Activated CD8-positive, alpha-beta memory T cell treated with anti-CD3 and anti-CD28 coated beads, Interleukin-2, amount 50 U/mL, for 24 hours (primary cell): Measurements from ENCODE around the gene BRD9.
"Not testable (repeated sequence)": the region's sequence is repeated elsewhere in the genome, so short reads cannot be mapped to it uniquely, and the experiment has no call there.

Experiments used
- DNase-seq: peaks from one replicate; pipeline ENCODE4 v3.0.0-alpha.2; 2020; ENCODE audit errors: extremely low read depth

BRD9 gene

GRCh38 chr5:892394-893136 is at the start of gene BRD9, which contains the start of gene TRIP13:
BRD9 (minus strand) TSS chr5:892801; CDS start chr5:892657, 144 bp downstream.
TRIP13 (plus strand) TSS chr5:892884; CDS start chr5:892999, 115 bp downstream.
- peak; percentile 53 for DNase-seq

- DNase-seq: not testable (repeated sequence)
Measured at GRCh38 chr5:940741-941140, 48.1 kb upstream of the BRD9 start.

DNA sequence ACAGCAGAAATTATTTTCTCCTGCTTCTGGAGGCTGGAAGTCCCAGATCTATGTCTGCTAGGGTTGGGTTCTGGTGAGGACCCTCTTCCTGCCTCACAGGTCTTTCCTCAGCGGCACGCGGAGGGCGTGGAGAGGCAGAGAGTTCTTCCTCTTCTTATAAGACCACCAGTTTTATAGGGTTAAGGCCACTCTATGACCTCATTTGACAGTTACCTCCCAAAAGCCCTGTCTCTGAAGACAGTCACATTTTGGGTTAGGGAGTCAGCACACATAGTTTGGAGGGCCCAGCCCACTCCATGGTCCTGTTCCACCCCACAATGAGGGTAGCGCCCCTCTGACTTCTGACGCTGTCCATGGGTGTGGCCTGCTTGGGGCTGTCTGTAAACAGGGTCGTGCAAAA is 46.8 kb upstream of the BRD9 start:
- DNase-seq: no peak

GRCh38 chr5:937151-937924 is 44.7 kb upstream of the BRD9 start:
- DNase-seq: no peak

DNA sequence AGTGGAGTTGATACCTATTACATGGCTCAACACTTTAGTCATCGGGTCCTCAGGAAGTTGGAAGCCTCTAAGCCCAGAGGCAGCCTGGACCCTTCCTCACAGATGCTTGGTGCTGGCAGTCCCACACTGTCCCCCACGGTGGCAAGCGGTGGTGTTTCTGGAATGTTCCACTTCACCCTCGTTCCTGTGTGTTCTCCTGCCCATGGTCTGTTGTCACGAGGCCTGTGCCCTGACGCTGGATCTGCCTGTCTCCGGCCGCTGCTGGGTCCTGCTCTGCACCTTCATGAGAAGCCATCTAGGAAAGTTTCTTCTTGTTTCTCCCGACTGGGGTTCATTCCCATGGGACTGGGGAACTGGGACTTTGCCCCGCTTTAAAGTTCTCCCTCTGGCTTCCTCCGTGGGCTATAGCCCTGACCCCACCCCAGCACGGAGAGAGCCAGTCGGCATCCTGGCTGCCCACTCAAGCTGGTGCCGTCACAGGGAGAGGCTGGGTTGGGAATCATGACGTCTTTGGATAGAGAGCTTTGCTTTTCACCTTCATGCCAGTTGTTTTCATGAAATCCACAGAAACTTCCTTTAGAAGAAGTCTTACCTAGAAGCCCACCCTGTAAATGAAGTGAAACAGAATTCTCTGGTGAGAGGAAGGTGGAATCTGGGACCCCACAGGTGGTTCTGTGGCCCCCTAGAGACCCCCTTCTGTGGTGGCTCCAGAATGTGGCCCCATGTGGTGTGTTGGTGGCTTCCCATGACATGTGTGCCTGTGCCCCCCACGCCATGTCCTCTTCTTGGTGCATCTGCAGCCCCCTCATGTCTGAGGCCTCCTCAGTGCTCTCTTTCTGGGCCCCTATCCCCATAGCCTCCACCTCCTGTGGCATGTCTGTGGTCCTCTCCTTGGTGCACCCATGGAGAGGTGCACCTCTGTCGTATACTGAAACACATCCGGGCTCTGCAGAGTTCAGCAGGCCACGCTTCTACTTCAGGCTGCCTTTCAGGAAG is 43.8 kb upstream of the BRD9 start:
- DNase-seq: no peak

GRCh38 chr5:935510-936084 is 43.0 kb upstream of the BRD9 start:
- no peak for DNase-seq

- DNase-seq: not testable (repeated sequence)
Measured at GRCh38 chr5:934381-934967, 41.9 kb upstream of the BRD9 start.

DNA sequence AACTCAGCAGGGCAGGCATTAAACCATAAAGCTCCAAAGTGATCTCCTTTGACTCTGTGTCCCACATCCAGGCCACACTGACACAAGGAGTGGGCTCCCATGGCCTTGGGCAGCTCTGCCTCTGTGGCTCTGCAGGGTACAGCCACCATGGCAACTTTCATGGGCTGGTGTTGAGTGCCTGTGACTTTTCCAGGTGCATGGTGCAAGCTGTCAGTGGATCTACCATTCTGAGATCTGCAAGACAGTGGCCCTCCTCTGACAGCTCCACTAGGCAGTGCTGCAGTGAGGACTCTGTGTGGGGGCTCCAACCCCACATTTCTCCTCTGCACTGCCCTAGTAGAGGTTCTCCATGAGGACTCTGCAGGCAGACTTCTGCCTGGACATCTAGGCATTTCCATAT is 41.4 kb upstream of the BRD9 start:
- not testable (repeated sequence) for DNase-seq

- no peak for DNase-seq
Measured at GRCh38 chr5:933251-933861, 40.8 kb upstream of the BRD9 start.

- no peak for DNase-seq
Measured at GRCh38 chr5:932628-933250, 40.1 kb upstream of the BRD9 start.

GRCh38 chr5:932151-932627 is 39.6 kb upstream of the BRD9 start:
- no peak for DNase-seq

GRCh38 chr5:931570-932145 is 39.1 kb upstream of the BRD9 start:
- no peak for DNase-seq

- no peak for DNase-seq
Measured at GRCh38 chr5:930866-931265, 38.3 kb upstream of the BRD9 start.

DNA sequence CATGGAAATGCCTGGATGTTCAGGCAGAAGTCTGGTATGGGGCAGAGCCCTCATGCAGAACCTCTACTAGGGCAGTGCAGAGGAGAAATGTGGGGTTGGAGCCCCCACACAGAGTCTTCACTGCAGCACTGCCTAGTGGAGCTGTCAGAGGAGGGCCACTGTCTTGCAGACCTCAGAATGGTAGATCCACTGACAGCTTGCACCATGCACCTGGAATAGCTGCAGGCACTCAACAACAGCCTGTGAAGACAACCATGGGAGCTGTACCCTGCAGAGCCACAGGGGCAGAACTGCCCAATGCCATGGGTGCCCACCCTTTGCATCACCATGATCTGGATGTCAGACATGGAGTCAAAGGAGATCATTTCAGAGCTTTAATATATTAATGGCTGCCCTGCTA is 37.0 kb upstream of the BRD9 start:
- no peak for DNase-seq

DNA sequence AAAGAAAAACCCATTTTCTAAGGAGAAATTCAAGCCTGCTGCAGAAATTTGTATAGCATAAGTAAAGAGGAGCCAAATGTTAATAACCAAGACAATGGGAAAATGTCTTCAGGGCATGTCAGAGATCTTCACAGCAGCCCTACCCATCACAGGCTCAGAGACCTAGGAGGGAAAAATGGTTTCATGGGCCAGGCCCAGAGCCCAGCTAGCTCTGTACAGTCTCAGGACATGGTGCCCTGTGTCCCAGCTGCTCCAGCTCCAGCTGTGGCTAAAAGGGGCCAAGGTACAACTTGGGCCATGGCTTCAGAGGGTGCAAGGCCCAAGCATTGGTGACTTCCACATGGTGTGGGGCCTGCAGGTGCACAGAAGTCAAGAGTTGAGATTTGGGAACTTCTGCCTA is 36.6 kb upstream of the BRD9 start:
- DNase-seq: not testable (repeated sequence)

GRCh38 chr5:927172-928015 is 34.8 kb upstream of the BRD9 start:
- DNase-seq: no peak

- no peak for DNase-seq
Measured at GRCh38 chr5:926417-927171, 34.0 kb upstream of the BRD9 start.

DNA sequence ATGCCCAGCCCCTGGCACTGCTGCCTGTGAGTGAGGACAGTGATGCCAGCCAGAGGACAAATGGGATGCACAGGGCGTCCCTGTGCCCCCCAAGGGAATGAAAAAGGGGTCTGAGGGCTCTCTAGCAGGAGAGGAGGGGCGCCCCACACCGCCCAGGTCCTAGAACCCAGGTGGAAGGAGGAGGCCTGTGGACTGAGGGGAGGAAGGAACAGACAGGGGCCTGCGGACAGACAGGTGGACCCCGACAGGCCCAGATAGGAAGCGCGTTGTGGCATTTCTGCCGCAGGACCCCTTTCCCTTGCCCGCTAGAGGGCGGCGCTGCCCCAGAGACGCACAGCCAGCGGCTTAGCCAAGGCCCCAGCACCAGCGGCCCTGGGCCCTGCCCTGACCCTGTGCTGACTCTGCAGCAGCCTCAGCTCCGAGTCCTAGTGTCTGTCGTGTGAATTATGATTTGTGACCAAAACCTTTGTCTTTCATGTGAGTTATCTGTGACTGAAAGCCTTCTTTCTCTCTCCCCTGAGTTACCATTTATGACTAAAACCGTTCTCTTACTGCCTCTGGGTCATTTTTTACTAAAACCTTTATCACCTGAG is 30.8 kb upstream of the BRD9 start:
- DNase-seq: peak; percentile 25
